ENCODE data around the gene TENM3. TPM values are rescaled to one million over a fixed set of nuclear protein-coding genes. Genes with fewer than 3 reads are reported as not detected.

Gene TENM3
- polyA plus RNA-seq, 1 of the 3 experiments (the other 2 are of a cell fraction) = 10.4 TPM

DNA sequence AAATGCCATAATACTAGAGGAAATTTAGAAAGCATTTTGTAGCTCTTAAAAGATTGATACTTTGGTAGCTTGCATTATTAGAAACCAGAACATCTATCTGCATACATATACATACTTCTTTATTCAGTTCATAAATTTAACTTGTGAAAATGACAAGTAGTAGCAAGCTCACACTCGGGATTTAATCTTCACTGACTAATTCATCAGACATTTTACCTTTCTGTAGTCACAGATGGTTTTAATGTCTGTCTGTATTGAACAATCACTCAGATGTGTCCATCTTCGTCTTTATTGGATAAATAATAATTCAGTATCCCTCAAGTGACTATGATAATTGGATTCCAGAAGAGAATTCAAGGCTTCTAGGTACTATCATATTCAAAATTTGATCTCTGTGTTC is 232.3 kb downstream of the TENM3 start:
- no peak overlapping the region for H3K9ac ChIP-seq
- no peaks in the 10 kb centered on the region; the same call in 1 of the 2 replicates for H3K79me2 ChIP-seq (ENCODE audit: insufficient read depth)
- no peak overlapping the region for H3K4me2 ChIP-seq
- DNase-seq = no peak
- TF ChIP-seq TEAD4 (IDR thresholded peaks at IDR 0.05; ENCODE audit: borderline replicate concordance, insufficient read depth) (no peak), ELF1 (IDR thresholded peaks at IDR 0.05) (no peak), RCOR1 (IDR thresholded peaks at IDR 0.05; ENCODE audit: low read length) (no peak), FOSL2 (IDR thresholded peaks at IDR 0.05; ENCODE audit: borderline replicate concordance, low read depth) (no peak), GATA2 (CRISPR knock-in tag; IDR thresholded peaks at IDR 0.05) (no peak), RFX5 (IDR thresholded peaks at IDR 0.05; ENCODE audit: low read length) (no peak), YY1 (IDR thresholded peaks at IDR 0.05; ENCODE audit: low read depth) (no peak), PBX3 (IDR thresholded peaks at IDR 0.05) (no peak), RXRA (IDR thresholded peaks at IDR 0.05; ENCODE audit: borderline replicate concordance, low read depth) (no peak), MXI1 (IDR thresholded peaks at IDR 0.05; ENCODE audit: low read depth, low read length) (no peak), SIN3A (IDR thresholded peaks at IDR 0.05; ENCODE audit: borderline replicate concordance, low read depth, low read length) (no peak), GABPA (IDR thresholded peaks at IDR 0.05; ENCODE audit: low read depth) (no peak)
- TF ChIP-seq, protein P1, sequence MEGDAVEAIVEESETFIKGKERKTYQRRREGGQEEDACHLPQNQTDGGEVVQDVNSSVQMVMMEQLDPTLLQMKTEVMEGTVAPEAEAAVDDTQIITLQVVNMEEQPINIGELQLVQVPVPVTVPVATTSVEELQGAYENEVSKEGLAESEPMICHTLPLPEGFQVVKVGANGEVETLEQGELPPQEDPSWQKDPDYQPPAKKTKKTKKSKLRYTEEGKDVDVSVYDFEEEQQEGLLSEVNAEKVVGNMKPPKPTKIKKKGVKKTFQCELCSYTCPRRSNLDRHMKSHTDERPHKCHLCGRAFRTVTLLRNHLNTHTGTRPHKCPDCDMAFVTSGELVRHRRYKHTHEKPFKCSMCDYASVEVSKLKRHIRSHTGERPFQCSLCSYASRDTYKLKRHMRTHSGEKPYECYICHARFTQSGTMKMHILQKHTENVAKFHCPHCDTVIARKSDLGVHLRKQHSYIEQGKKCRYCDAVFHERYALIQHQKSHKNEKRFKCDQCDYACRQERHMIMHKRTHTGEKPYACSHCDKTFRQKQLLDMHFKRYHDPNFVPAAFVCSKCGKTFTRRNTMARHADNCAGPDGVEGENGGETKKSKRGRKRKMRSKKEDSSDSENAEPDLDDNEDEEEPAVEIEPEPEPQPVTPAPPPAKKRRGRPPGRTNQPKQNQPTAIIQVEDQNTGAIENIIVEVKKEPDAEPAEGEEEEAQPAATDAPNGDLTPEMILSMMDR (IDR thresholded peaks at IDR 0.05) = no peak
- TF ChIP-seq, protein P2, sequence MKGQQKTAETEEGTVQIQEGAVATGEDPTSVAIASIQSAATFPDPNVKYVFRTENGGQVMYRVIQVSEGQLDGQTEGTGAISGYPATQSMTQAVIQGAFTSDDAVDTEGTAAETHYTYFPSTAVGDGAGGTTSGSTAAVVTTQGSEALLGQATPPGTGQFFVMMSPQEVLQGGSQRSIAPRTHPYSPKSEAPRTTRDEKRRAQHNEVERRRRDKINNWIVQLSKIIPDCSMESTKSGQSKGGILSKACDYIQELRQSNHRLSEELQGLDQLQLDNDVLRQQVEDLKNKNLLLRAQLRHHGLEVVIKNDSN (IDR thresholded peaks at IDR 0.05; ENCODE audit: borderline replicate concordance, low read depth) = no peak
- TF ChIP-seq, protein P3, sequence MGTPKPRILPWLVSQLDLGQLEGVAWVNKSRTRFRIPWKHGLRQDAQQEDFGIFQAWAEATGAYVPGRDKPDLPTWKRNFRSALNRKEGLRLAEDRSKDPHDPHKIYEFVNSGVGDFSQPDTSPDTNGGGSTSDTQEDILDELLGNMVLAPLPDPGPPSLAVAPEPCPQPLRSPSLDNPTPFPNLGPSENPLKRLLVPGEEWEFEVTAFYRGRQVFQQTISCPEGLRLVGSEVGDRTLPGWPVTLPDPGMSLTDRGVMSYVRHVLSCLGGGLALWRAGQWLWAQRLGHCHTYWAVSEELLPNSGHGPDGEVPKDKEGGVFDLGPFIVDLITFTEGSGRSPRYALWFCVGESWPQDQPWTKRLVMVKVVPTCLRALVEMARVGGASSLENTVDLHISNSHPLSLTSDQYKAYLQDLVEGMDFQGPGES (IDR thresholded peaks at IDR 0.05; ENCODE audit: low read depth, low read length) = no peak
- TF ChIP-seq, protein P4, sequence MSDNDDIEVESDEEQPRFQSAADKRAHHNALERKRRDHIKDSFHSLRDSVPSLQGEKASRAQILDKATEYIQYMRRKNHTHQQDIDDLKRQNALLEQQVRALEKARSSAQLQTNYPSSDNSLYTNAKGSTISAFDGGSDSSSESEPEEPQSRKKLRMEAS (IDR thresholded peaks at IDR 0.05; ENCODE audit: low read depth) = no peak
- TF ChIP-seq, protein P5, sequence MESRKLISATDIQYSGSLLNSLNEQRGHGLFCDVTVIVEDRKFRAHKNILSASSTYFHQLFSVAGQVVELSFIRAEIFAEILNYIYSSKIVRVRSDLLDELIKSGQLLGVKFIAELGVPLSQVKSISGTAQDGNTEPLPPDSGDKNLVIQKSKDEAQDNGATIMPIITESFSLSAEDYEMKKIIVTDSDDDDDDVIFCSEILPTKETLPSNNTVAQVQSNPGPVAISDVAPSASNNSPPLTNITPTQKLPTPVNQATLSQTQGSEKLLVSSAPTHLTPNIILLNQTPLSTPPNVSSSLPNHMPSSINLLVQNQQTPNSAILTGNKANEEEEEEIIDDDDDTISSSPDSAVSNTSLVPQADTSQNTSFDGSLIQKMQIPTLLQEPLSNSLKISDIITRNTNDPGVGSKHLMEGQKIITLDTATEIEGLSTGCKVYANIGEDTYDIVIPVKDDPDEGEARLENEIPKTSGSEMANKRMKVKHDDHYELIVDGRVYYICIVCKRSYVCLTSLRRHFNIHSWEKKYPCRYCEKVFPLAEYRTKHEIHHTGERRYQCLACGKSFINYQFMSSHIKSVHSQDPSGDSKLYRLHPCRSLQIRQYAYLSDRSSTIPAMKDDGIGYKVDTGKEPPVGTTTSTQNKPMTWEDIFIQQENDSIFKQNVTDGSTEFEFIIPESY (IDR thresholded peaks at IDR 0.05; ENCODE audit: borderline replicate concordance, low read depth) = no peak
- no peaks in the 10 kb centered on the region for H3F3A ChIP-seq (replicated peaks; ENCODE audit: insufficient read depth)
- H3K9me2 ChIP-seq = 0 out of 2 replicates have a peak, but pooled peaks cover under 1% of the 10 kb centered on the region
- ChIA-PET CTCF (interaction anchor here (0.9 to 1.8 kb wide), 3 partner anchors 84 to 318 kb away, joined by 3 to 5 read pairs (median 3); no protein-coding TSS in a partner anchor), POLR2A (no interaction called here)
- H4K20me1 ChIP-seq (ENCODE audit: insufficient read depth) = no peaks in the 10 kb centered on the region
- H2AFZ ChIP-seq (ENCODE audit: low read depth) = no peak overlapping the region
- H3K4me1 ChIP-seq (ENCODE audit: control insufficient read depth in 1 of 2, insufficient read depth in 2 of 2, low read depth in 1 of 2, low read length in 1 of 2) = no peaks in the 10 kb centered on the region
- no peaks in the 10 kb centered on the region for H3K27me3 ChIP-seq (ENCODE audit: insufficient read depth)
- peaks cover 0 to 6% of the 10 kb centered on the region in 2 experiments for H3K36me3 ChIP-seq (replicated peaks in 1 of 2; ENCODE audit: control insufficient read depth in 1 of 2, insufficient read depth in 2 of 2, low read length in 1 of 2)
- H3K9me3 ChIP-seq = peaks cover 6% of the 10 kb centered on the region; the same call in 1 of the 2 replicates
- H3K27ac ChIP-seq (ENCODE audit: low read depth in 2 of 2, low read length in 1 of 2) = no peak overlapping the region
- no peak overlapping the region for H3K4me3 ChIP-seq (ENCODE audit: low read depth in 2 of 2, low read length in 1 of 2)
- 67% methylated on average over 2 of the region's 2 CpGs for WGBS (ENCODE audit: low lambda C conversion rate)
